Dendritic cell treated with granulocyte-macrophage colony-stimulating factor and Interleukin-4, amounts not matched to agents 40 ng/mL and 50 ng/mL, for 4 days (primary cell): ENCODE data around the gene TMEM205.
"Not testable (repeated sequence)": the region's sequence is repeated elsewhere in the genome, so short reads cannot be mapped to it uniquely, and the experiment has no call there.

Experiments used
- H3K27ac Mint-ChIP-seq: one replicate; pipeline ENCODE4 v1.8.0; 2022; ENCODE audit warnings: mild to moderate bottlenecking, mixed read lengths
- H3K27me3 Mint-ChIP-seq: one replicate; pipeline ENCODE4 v1.8.0; 2022; ENCODE audit warnings: mild to moderate bottlenecking, mixed read lengths
- H3K36me3 Mint-ChIP-seq: one replicate; pipeline ENCODE4 v1.8.0; 2022; ENCODE audit warnings: low read depth, mixed read lengths
- H3K4me1 Mint-ChIP-seq: one replicate; pipeline ENCODE4 v1.8.0; 2022; ENCODE audit warnings: low read depth, mixed read lengths
- H3K4me3 Mint-ChIP-seq: one replicate; pipeline ENCODE4 v1.8.0; 2022; ENCODE audit warnings: mild to moderate bottlenecking, moderate library complexity, mixed read lengths
- H3K9me3 Mint-ChIP-seq: one replicate; pipeline ENCODE4 v1.8.0; 2022; ENCODE audit warnings: mixed read lengths
- intact Hi-C: fragments of 100-400 bp; cut with micrococcal nuclease; formaldehyde crosslinking; loops from one replicate; pipeline ENCODE4 v1.15.0; 2022

TMEM205 gene

DNA sequence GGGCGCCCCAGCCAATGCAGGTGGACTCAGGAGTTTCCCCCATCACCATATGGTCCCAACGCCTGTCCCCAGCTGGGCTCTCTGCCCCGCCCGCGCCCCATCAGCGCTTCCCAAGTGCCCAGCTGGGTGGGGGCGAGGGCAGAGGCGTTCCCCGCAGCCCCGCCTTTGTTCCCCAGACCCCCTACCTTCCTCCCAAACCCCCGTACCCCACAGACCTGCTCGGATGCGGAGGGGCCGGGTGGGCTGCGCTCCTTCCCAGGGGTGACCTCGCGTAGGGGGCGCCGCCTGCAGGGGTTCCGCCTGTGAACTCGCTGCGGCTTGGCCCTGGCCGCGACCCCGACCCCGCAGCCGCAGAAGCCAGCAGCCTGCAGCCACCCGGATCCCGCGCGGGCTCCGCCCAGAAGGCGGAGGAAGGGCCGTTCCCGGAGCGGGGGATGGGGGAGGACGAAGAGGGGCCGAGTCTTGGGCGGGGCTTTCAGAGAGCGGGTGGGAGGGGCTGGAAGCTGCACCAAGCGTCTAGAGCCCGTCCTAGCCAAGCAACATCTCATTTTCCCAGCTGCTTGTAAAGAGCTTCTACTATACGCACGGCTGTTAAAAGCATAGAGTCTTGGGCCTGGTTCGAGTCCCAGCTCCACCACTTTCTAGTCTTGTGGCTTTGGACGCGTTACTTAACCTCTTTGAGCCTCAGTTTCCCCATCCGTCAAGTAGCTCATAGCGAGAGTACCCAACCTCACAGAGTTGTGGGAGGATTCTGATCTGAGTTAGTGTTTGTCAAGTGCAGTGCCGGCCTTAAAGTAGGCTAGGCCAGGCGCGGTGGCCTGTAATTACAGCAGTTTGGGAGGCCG lies 6.6 kb downstream of the TMEM205 start, which contains the start of gene RAB3D:
Gene RAB3D (minus strand): TSS at position 404 of the 845 bp plus-strand sequence. CDS start 2,258 bp downstream, outside the sequence.
- no peaks in the 10 kb centered on the region for H3K9me3 Mint-ChIP-seq
- H3K36me3 Mint-ChIP-seq, result peaks cover 46% of the 10 kb centered on the region
- intact Hi-C loops, result loop anchor here (5.0 kb wide), 1 partner anchor 47 kb away; no protein-coding TSS in a partner anchor
- no peaks in the 10 kb centered on the region for H3K27me3 Mint-ChIP-seq
- peaks cover 34% of the 10 kb centered on the region for H3K4me1 Mint-ChIP-seq
- peak within 1 kb of the TSS; percentile 84 for H3K27ac Mint-ChIP-seq
- peak within 1 kb of the TSS; percentile 98 for H3K4me3 Mint-ChIP-seq

DNA sequence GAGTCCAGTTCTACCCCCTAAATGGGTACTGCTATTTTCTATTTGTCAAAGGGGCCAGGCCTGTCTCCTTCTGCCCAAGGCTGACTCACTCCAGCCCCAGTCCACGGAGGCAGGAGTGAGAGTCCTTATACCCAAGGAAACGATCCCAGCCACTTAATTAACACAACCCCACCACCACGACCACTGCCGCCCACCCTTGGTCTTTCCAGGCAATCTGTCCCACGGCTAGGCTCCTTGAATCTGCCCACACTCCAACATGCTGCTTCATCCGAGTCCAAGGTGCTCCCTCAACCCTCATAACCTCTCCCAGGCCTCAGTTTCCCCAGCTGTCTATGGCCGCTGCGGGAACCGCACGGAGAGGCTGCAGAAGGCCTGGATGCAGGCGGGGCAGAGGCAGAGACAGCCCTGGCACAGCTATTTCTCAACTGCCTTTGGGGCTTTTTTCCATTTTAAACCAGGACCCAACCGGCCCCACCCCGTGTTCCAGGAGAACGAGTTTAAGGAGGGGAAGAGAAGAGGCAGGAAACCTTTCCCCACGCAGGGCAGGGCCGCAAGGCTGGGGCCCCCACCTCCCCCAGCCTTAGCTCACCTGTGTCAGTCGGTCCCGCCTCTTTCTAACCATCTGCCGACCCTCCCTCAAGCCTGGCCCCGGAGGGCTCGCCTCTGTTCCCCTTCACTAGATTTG lies 7.4 kb downstream of the TMEM205 start:
- intact Hi-C loops, result no loop called here
- peaks cover 53% of the 10 kb centered on the region for H3K36me3 Mint-ChIP-seq

DNA sequence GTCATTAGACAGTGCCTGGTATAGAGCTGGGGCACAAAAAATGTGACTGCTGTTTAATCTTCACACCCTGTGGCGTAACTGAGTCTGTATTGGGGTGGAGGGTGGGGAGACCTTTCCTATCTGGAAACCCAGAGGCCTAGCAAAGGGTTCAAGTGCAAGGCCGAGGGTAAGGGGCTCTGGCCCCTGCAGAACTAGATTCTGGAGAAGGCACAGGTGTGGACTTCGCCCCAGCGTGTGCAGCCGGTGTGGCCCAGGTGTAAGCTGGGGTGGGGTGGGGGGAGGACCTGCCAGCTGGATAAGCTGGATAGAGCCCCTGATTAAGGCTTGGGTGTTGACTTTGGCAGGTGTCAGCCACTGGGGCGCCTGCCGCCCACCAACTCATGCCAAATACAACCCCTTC lies 7.9 kb downstream of the TMEM205 start:
- Mint-ChIP-seq H3K27me3 (no peaks in the 10 kb centered on the region), H3K27ac (no peak overlapping the region), H3K9me3 (no peaks in the 10 kb centered on the region), H3K4me3 (no peak overlapping the region), H3K36me3 (peaks cover 59% of the 10 kb centered on the region), H3K4me1 (peaks cover 31% of the 10 kb centered on the region)
- intact Hi-C loops, result no loop called here

More for the DNA sequence above, 7.4 kb downstream of the TMEM205 start:
- H3K4me1 Mint-ChIP-seq, result peaks cover 31% of the 10 kb centered on the region
- peak overlapping the region; percentile 84 for H3K27ac Mint-ChIP-seq
- no peaks in the 10 kb centered on the region for H3K27me3 Mint-ChIP-seq
- no peaks in the 10 kb centered on the region for H3K9me3 Mint-ChIP-seq
- peak overlapping the region; percentile 98 for H3K4me3 Mint-ChIP-seq

GRCh38 chr19:11337080-11337479 lies 9.0 kb downstream of the TMEM205 start:
- Mint-ChIP-seq H3K27ac (no peak overlapping the region), H3K27me3 (no peaks in the 10 kb centered on the region), H3K9me3 (no peaks in the 10 kb centered on the region), H3K4me1 (peaks cover 31% of the 10 kb centered on the region), H3K36me3 (peaks cover 60% of the 10 kb centered on the region), H3K4me3 (no peak overlapping the region)
- intact Hi-C loops, result no loop called here

DNA sequence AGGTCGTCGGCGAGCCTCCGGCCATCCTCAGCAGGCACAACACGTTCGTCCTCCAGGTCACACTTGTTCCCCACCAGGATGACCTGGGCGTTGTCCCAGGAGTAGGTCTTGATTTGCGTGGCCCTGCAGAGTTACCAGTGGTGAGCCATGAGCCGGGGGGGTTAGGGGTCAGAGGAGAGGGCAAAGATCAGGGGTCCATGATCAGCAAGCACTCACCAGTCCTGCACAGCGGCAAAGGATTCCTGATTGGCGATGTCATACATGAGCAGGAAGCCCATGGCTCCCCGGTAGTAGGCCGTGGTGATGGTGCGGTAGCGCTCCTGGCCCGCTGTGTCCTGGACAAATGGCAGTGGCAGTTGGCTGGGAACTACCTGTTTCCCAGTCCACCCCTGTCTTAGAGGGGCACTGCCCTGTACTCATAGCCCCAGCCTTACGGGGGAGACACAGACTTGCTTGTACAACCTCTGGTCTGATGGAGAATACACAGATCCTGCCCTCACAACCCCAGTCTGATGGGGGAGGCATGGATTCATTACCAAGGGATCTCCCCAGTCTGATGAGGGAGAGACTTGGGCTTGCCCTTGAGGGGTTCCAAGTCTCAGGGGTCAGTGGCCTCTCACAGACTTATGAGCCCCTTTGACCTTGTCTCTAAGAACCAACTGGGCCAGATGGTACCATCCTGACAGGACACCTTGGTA lies 10.5 kb downstream of the TMEM205 start:
- H3K9me3 Mint-ChIP-seq, result no peaks in the 10 kb centered on the region
- H3K36me3 Mint-ChIP-seq, result peaks cover 66% of the 10 kb centered on the region
- H3K27ac Mint-ChIP-seq, result no peak overlapping the region
- intact Hi-C loops, result no loop called here
- H3K27me3 Mint-ChIP-seq, result no peaks in the 10 kb centered on the region
- H3K4me1 Mint-ChIP-seq, result peaks cover 31% of the 10 kb centered on the region
- no peak overlapping the region for H3K4me3 Mint-ChIP-seq

- intact Hi-C loops, H3K9me3 Mint-ChIP-seq, H3K27ac Mint-ChIP-seq, H3K27me3 Mint-ChIP-seq, H3K4me3 Mint-ChIP-seq: not testable (repeated sequence)
- H3K36me3 Mint-ChIP-seq, result peaks cover 74% of the 10 kb centered on the region
- H3K4me1 Mint-ChIP-seq, result peaks cover 21% of the 10 kb centered on the region
These were observed 12.2 kb downstream of the TMEM205 start for GRCh38 chr19:11333838-11334237.

DNA sequence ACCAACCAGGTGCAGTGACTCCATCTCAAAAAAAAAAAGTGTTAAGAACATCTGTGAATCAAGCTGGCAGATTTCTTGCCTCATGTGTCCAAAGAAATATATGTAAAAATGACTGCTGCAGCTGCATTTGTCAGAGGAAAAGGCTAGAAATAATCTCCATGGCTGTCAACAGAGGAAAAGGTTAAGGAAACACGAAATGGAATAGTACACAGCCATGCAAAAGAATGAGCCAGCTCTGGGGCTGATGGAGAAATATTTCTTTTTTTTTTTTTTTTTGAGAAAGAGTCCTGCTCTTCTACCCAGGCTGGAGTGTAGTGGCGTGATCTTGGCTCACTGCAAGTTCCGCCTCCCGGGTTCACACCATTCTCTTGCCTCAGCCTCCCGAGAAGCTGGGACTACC lies 13.2 kb downstream of the TMEM205 start:
- intact Hi-C loops, result no loop called here
- no peaks in the 10 kb centered on the region for H3K9me3 Mint-ChIP-seq
- peaks cover 79% of the 10 kb centered on the region for H3K36me3 Mint-ChIP-seq
- no peaks in the 10 kb centered on the region for H3K27me3 Mint-ChIP-seq
- H3K4me3 Mint-ChIP-seq, result no peak overlapping the region
- peaks cover 11% of the 10 kb centered on the region for H3K4me1 Mint-ChIP-seq
- no peak overlapping the region for H3K27ac Mint-ChIP-seq

DNA sequence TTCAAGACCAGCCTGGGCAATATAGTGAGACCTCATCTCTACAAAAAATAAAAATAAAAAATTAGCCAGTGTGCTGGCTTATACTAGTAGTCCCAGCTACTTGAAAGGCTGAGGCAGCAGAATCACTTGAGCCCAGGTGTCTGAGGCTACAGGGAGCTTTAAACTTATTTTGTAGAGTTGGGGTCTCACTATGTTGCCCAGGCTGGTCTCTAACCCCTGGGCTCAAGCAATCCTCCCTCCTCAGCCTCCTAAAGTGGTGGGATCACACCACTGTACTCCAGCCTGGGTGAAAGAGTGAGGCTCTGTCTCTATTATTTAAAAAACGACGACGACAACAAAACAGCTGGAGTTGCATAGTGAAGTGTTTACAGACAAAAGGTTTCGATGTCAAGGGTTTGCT lies 14.6 kb downstream of the TMEM205 start:
- peaks cover 82% of the 10 kb centered on the region for H3K36me3 Mint-ChIP-seq
- intact Hi-C loops, result no loop called here
- no peaks in the 10 kb centered on the region for H3K4me1 Mint-ChIP-seq
- no peaks in the 10 kb centered on the region for H3K9me3 Mint-ChIP-seq
- H3K27me3 Mint-ChIP-seq, result no peaks in the 10 kb centered on the region
- no peak overlapping the region for H3K27ac Mint-ChIP-seq
- no peak overlapping the region for H3K4me3 Mint-ChIP-seq

- no peaks in the 10 kb centered on the region for H3K27me3 Mint-ChIP-seq
- H3K4me3 Mint-ChIP-seq, result no peak overlapping the region
- intact Hi-C loops, result no loop called here
- H3K27ac Mint-ChIP-seq, result no peak overlapping the region
- H3K4me1 Mint-ChIP-seq, result peaks cover 5% of the 10 kb centered on the region
- no peaks in the 10 kb centered on the region for H3K9me3 Mint-ChIP-seq
- peaks cover 70% of the 10 kb centered on the region for H3K36me3 Mint-ChIP-seq
These were observed 15.9 kb downstream of the TMEM205 start for GRCh38 chr19:11330127-11330526.

DNA sequence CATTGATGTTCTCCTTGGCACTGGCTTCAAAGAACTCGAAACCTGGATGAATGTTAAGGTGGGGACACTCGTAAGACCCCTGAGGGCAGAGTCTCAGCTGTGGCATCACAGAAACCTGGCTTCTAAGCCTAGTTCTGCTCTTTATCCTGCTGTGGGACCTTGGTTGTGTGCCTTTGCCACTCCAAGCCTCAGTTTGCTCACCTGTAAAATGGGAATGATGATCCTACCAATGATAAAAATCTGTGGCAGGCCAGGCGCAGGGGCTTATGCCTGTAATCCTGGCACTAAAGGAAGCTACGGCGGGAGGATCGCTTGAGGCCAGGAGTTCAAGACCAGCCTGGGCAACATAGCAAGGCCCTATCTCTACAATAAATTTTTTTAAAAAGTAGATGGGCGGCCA lies 20.5 kb downstream of the TMEM205 start:
- Mint-ChIP-seq H3K27ac (no peak overlapping the region), H3K4me1 (peaks cover 51% of the 10 kb centered on the region), H3K27me3 (no peaks in the 10 kb centered on the region), H3K36me3 (peaks cover 39% of the 10 kb centered on the region), H3K4me3 (no peak overlapping the region), H3K9me3 (no peaks in the 10 kb centered on the region)
- intact Hi-C loops, result no loop called here

- peaks cover 58% of the 10 kb centered on the region for H3K4me1 Mint-ChIP-seq
- H3K27ac Mint-ChIP-seq, result peak overlapping the region; percentile 76
- H3K4me3 Mint-ChIP-seq, result no peak overlapping the region
- intact Hi-C loops, result no loop called here
- H3K27me3 Mint-ChIP-seq, result no peaks in the 10 kb centered on the region
- peaks cover 34% of the 10 kb centered on the region for H3K36me3 Mint-ChIP-seq
- no peaks in the 10 kb centered on the region for H3K9me3 Mint-ChIP-seq
These were observed 21.2 kb downstream of the TMEM205 start for GRCh38 chr19:11324748-11325389.

- intact Hi-C loops, result no loop called here
These were observed 21.9 kb downstream of the TMEM205 start for GRCh38 chr19:11324079-11324661.

GRCh38 chr19:11323601-11324078 lies 22.4 kb downstream of the TMEM205 start:
- peaks cover 70% of the 10 kb centered on the region for H3K4me1 Mint-ChIP-seq
- H3K36me3 Mint-ChIP-seq, result peaks cover 24% of the 10 kb centered on the region
- H3K27me3 Mint-ChIP-seq, result no peaks in the 10 kb centered on the region
- H3K4me3 Mint-ChIP-seq, result no peak overlapping the region
- peak overlapping the region; percentile 76 for H3K27ac Mint-ChIP-seq
- intact Hi-C loops, result no loop called here
- no peaks in the 10 kb centered on the region for H3K9me3 Mint-ChIP-seq

More at GRCh38 chr19:11324079-11324661, 21.9 kb downstream of the TMEM205 start:
- Mint-ChIP-seq H3K27ac (peak overlapping the region; percentile 76), H3K9me3 (no peaks in the 10 kb centered on the region), H3K4me1 (peaks cover 65% of the 10 kb centered on the region), H3K36me3 (peaks cover 27% of the 10 kb centered on the region), H3K27me3 (no peaks in the 10 kb centered on the region), H3K4me3 (peak overlapping the region; percentile 51)
